ENCODE results near the gene RNF166. TPM values are rescaled to one million over a fixed set of nuclear protein-coding genes. Genes with fewer than 3 reads are reported as not detected.
A peak's percentile ranks its signal among the peaks of the same experiment; 100 is the strongest.

The RNF166 gene
- total RNA-seq, 2 donors from 2014 or later, result 24.2 to 27.2 TPM

DNA sequence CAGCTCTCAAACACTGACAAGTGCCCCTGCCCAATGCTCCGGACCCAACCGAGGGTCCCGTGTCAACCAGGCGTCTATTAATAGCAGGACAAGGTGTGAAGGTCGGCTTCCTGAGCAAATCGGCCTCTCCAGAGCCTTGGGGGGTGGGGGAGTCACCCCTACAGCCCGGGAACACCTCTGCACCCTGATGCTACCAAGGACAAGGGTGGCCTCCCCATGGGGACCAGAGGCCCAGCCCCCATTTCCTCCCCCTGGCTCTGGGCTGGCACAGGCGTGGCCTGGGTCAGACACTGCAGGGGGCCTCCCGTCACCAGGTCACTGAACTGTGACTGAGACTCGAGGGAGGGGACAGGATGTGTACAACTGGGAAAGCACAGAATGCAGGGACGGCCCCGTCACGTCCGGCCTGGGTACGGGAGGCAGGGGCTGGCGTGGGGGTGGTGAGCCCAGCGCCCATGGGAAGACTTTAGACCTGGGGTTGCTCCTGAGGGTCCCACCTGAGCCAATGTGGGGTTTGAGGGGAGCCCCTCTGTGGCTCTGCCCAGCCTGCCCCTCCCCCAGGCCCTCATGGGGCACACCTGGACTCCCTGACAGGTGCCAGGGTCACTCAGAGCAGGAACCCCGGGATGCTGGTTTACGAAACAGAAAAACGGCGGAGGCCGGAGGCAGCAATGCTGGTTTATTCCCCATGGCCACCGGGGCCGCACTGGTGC lies 54.8 kb downstream of the RNF166 start:
- Histone ChIP-seq H3K36me3 (ENCODE audit: control insufficient read depth, insufficient read depth, low read length) (no peaks in the 10 kb centered on the region), H3K9me3 (ENCODE audit: control insufficient read depth, low read length) (no peaks in the 10 kb centered on the region), H3K4me1 (ENCODE audit: control insufficient read depth, insufficient read depth, low read length) (peaks cover 5% of the 10 kb centered on the region), H3K4me3 (ENCODE audit: low read length) (peak overlapping the region; percentile 90), H3K27ac (ENCODE audit: low read depth, low read length) (no peak overlapping the region), H3K9ac (ENCODE audit: extremely low read depth, low read length, poor library complexity, severe bottlenecking) (no peak overlapping the region), H3K27me3 (ENCODE audit: control insufficient read depth, insufficient read depth, low read length, poor library complexity, severe bottlenecking) (no peaks in the 10 kb centered on the region)
- H3K4me1 Mint-ChIP-seq, result peaks cover 5% of the 10 kb centered on the region
- no peaks in the 10 kb centered on the region for H3K9me3 Mint-ChIP-seq
- TF ChIP-seq, protein P1, sequence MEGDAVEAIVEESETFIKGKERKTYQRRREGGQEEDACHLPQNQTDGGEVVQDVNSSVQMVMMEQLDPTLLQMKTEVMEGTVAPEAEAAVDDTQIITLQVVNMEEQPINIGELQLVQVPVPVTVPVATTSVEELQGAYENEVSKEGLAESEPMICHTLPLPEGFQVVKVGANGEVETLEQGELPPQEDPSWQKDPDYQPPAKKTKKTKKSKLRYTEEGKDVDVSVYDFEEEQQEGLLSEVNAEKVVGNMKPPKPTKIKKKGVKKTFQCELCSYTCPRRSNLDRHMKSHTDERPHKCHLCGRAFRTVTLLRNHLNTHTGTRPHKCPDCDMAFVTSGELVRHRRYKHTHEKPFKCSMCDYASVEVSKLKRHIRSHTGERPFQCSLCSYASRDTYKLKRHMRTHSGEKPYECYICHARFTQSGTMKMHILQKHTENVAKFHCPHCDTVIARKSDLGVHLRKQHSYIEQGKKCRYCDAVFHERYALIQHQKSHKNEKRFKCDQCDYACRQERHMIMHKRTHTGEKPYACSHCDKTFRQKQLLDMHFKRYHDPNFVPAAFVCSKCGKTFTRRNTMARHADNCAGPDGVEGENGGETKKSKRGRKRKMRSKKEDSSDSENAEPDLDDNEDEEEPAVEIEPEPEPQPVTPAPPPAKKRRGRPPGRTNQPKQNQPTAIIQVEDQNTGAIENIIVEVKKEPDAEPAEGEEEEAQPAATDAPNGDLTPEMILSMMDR (conservative IDR thresholded peaks at IDR 0.05), result no peak
- H3K36me3 Mint-ChIP-seq (ENCODE audit: low read depth), result peaks cover 16% of the 10 kb centered on the region
- WGBS, 2 experiments (ENCODE audit: insufficient coverage in 1 of 2, insufficient read length in 1 of 2), result 64 to 74% methylated on average over 15 to 24 of the region's 24 CpGs
- H3K27ac Mint-ChIP-seq, result peak overlapping the region; percentile 48
- peak overlapping the region; percentile 78 for H3K4me3 Mint-ChIP-seq
- DNase-seq, result peak; percentile 83
- H3K27me3 Mint-ChIP-seq (ENCODE audit: insufficient read depth), result no peaks in the 10 kb centered on the region

DNA sequence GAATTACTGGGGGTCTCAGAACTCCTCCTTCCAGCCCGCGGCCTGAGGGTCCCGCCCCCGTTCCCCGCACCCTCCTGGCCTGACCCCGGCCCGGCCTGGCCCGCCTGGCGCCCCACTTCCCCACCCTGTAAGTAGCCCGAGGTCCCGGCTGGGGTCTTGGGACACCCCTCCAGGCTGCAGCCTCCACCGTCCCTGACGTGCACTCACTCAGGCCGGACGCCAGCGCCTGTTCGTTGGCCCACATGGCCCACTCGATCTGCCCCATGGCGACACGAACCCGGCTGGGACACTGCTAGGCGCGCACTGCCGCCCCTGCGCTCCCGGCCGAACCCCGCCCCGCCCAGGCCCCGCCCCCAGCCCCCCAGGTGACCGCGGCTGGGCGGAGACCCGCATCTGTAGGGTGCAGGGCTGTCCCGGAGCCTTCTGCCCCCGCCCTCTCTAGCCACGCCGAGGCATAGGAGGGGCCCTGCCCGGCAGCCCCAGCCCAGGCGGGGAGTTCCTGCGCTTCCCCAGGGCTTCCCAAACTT lies 55.4 kb downstream of the RNF166 start, which contains the start of gene CYBA:
Gene CYBA, minus strand, starts transcription at position 305 of the 527 bp plus-strand sequence. Its CDS starts 40 bp downstream, at position 265.
- Mint-ChIP-seq H3K36me3 (ENCODE audit: low read depth) (peaks cover 13% of the 10 kb centered on the region), H3K27ac (peak within 1 kb of the TSS; percentile 48)
- peak; percentile 94 for DNase-seq

DNA sequence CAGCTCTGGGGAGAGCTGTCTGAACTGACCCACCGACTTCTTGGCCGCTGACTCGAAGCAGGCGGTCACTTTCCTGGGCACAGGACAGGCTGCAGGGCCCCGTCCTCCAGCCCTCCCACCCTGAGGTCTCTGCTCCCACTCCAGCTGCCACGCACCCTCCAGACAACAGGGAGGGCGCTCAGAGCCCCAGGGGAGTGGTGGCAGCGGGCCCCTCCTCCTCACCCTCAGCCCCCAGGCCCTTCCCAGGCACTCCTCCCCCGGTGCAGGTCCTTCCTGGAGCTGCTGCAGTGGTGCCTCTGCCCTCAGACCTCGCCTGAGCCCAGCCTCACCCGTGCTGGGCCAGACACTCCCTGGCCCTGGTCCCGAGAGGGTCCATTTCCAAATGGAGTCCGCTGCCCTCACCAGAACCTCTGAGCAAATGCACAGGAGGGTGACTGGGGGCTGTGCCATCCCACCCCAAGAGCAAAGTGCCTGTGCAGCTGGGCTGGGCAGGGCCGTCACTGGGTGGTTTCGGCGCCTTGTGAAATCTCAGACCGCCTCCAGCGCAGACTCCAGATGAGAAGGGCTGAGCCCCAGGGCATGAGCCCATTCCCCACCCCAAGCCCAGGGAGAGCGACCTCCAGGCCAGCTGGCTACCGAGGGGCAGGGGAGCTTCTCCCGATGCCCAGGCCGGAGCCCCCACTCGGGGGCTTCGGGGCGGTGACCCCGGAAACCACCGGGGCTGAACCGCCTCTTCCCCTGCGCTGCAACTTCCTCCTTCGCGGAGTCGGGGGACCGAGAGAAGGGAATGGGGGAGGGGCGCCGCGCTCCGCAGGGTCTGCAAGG lies 56.1 kb downstream of the RNF166 start:
- peak overlapping the region; percentile 78 for H3K4me3 Mint-ChIP-seq
- Histone ChIP-seq H3K36me3 (ENCODE audit: control insufficient read depth, insufficient read depth, low read length) (no peaks in the 10 kb centered on the region), H3K4me3 (ENCODE audit: low read length) (peak overlapping the region; percentile 90), H3K4me1 (ENCODE audit: control insufficient read depth, insufficient read depth, low read length) (peaks cover 5% of the 10 kb centered on the region), H3K27me3 (ENCODE audit: control insufficient read depth, insufficient read depth, low read length, poor library complexity, severe bottlenecking) (no peaks in the 10 kb centered on the region), H3K9ac (ENCODE audit: extremely low read depth, low read length, poor library complexity, severe bottlenecking) (peak overlapping the region; percentile 60), H3K9me3 (ENCODE audit: control insufficient read depth, low read length) (no peaks in the 10 kb centered on the region), H3K27ac (ENCODE audit: low read depth, low read length) (no peak overlapping the region)
- peak; percentile 77 for DNase-seq
- H3K9me3 Mint-ChIP-seq, result no peaks in the 10 kb centered on the region
- peaks cover 5% of the 10 kb centered on the region for H3K4me1 Mint-ChIP-seq
- H3K27ac Mint-ChIP-seq, result no peak overlapping the region
- peaks cover 15% of the 10 kb centered on the region for H3K36me3 Mint-ChIP-seq (ENCODE audit: low read depth)
- TF ChIP-seq, protein P1 (conservative IDR thresholded peaks at IDR 0.05), result no peak
- 16 to 33% methylated on average over 12 to 37 of the region's 37 CpGs for WGBS, 2 experiments (ENCODE audit: insufficient coverage in 1 of 2, insufficient read length in 1 of 2)
- no peaks in the 10 kb centered on the region for H3K27me3 Mint-ChIP-seq (ENCODE audit: insufficient read depth)

More for the DNA sequence above, 55.4 kb downstream of the RNF166 start, which contains the start of gene CYBA:
- peaks cover 5% of the 10 kb centered on the region for H3K4me1 ChIP-seq (ENCODE audit: control insufficient read depth, insufficient read depth, low read length)
- peak within 1 kb of the TSS; percentile 78 for H3K4me3 Mint-ChIP-seq
- H3K27me3 Mint-ChIP-seq (ENCODE audit: insufficient read depth), result no peaks in the 10 kb centered on the region
- H3K4me3 ChIP-seq (ENCODE audit: low read length), result peak within 1 kb of the TSS; percentile 90
- no peaks in the 10 kb centered on the region for H3K27me3 ChIP-seq (ENCODE audit: control insufficient read depth, insufficient read depth, low read length, poor library complexity, severe bottlenecking)
- peak within 1 kb of the TSS; percentile 60 for H3K9ac ChIP-seq (ENCODE audit: extremely low read depth, low read length, poor library complexity, severe bottlenecking)
- H3K9me3 ChIP-seq (ENCODE audit: control insufficient read depth, low read length), result no peaks in the 10 kb centered on the region
- 0 to 10% methylated on average over 15 to 41 of the region's 41 CpGs for WGBS, 2 experiments (ENCODE audit: insufficient coverage in 1 of 2, insufficient read length in 1 of 2)
- H3K9me3 Mint-ChIP-seq, result no peaks in the 10 kb centered on the region
- TF ChIP-seq, protein P1 (conservative IDR thresholded peaks at IDR 0.05), result no peak
- no peaks in the 10 kb centered on the region for H3K36me3 ChIP-seq (ENCODE audit: control insufficient read depth, insufficient read depth, low read length)
- H3K4me1 Mint-ChIP-seq, result peaks cover 5% of the 10 kb centered on the region
- no peak within 1 kb of the TSS for H3K27ac ChIP-seq (ENCODE audit: low read depth, low read length)

Measured in endodermal cell (in vitro differentiated cells).